Endodermal cell (in vitro differentiated cells): Measurements from ENCODE around the gene LYST. TPM values are rescaled to one million over a fixed set of nuclear protein-coding genes. Genes with fewer than 3 reads are reported as not detected.
"Not testable (repeated sequence)": the region's sequence is repeated elsewhere in the genome, so short reads cannot be mapped to it uniquely, and the experiment has no call there.

ENCODE experiments used
- DNase-seq: peaks from one replicate; pipeline ENCODE4 v3.0.0-alpha.2; 2017
- H3K27ac ChIP-seq: 2 replicates; pipeline ENCODE4 v1.5.1; 2013; ENCODE audit warnings: mild to moderate bottlenecking, low read depth, low read length, moderate library complexity
- H3K27me3 ChIP-seq: 2 replicates; pipeline ENCODE4 v1.6.1; 2013; ENCODE audit warnings: mild to moderate bottlenecking, low read length, moderate library complexity; ENCODE audit not compliant: insufficient read depth, control insufficient read depth, poor library complexity, severe bottlenecking
- H3K36me3 ChIP-seq: 2 replicates; pipeline ENCODE4 v1.7.0; 2013; ENCODE audit warnings: mild to moderate bottlenecking, low read length, moderate library complexity; ENCODE audit not compliant: control insufficient read depth, insufficient read depth
- H3K4me1 ChIP-seq: one replicate; pipeline ENCODE4 v1.7.0; 2013; ENCODE audit warnings: low read length; ENCODE audit not compliant: control insufficient read depth, insufficient read depth
- H3K4me3 ChIP-seq: 2 replicates; pipeline ENCODE4 v1.5.1; 2013; ENCODE audit warnings: mild to moderate bottlenecking, low read length, moderate library complexity
- H3K9ac ChIP-seq: 2 replicates; pipeline ENCODE4 v1.6.1; 2013; ENCODE audit warnings: mild to moderate bottlenecking, low read length, moderate library complexity; ENCODE audit not compliant: poor library complexity, severe bottlenecking; ENCODE audit errors: extremely low read depth
- H3K9me3 ChIP-seq: 2 replicates; pipeline ENCODE4 v1.6.1; 2013; ENCODE audit warnings: mild to moderate bottlenecking, low read length, moderate library complexity; ENCODE audit not compliant: control insufficient read depth
- H3K27ac Mint-ChIP-seq: 2 replicates; pipeline ENCODE4 v1.8.0; 2020; ENCODE audit warnings: mixed read lengths
- H3K27me3 Mint-ChIP-seq: 2 replicates; pipeline ENCODE4 v1.8.0; 2021; ENCODE audit warnings: mild to moderate bottlenecking, mixed read lengths; ENCODE audit not compliant: insufficient read depth
- H3K36me3 Mint-ChIP-seq: 2 replicates; pipeline ENCODE4 v1.8.0; 2020; ENCODE audit warnings: low read depth, mixed read lengths
- H3K4me1 Mint-ChIP-seq: 2 replicates; pipeline ENCODE4 v1.8.0; 2020; ENCODE audit warnings: mixed read lengths
- H3K4me3 Mint-ChIP-seq: 2 replicates; pipeline ENCODE4 v1.8.0; 2020; ENCODE audit warnings: mild to moderate bottlenecking, moderate library complexity, mixed read lengths
- H3K9me3 Mint-ChIP-seq: 2 replicates; pipeline ENCODE4 v1.8.0; 2020; ENCODE audit warnings: mild to moderate bottlenecking, mixed read lengths
- WGBS, 2 experiments: methylation state at CpG; one replicate each; pipeline versions ENCODE4 v1.1.5 to v1.1.7; 2013; ENCODE audit warnings: missing lambda C conversion rate in 2 of 2, mixed read lengths in 1 of 2; ENCODE audit not compliant: insufficient coverage in 1 of 2, insufficient read length in 1 of 2; 5-methylcytosine and 5-hydroxymethylcytosine counted together
- total RNA-seq, 2 donors: library from RNA; stranded (reverse); fragmentation: NEBNext Ultra II Directional in 1 of 2; extraction: Animal tissue kit (Norgen Biotek cat#: 25700) in 1 of 2; gene quantifications; 2 replicates in 1 of 2; 3 replicates in 1 of 2; pipeline ENCODE4 v1.2.1, GENCODE V29; 2021
- TF ChIP-seq, protein P1 (sequence below): fragments of 200-600 bp; sonication (generic); conservative IDR thresholded peaks from 2 replicates; pipeline ENCODE4 v1.5.0; 2021; ENCODE audit warnings: antibody characterized with exemption, mild to moderate bottlenecking

LYST gene
- total RNA-seq, 2 donors from 2014 or later, result 2.5 to 6.8 TPM

GRCh38 chr1:235642011-235642942 lies 224.4 kb downstream of the LYST start:
- Histone ChIP-seq H3K27ac (no peak overlapping the region), H3K9me3 (no peaks in the 10 kb centered on the region), H3K4me1 (peaks cover 6% of the 10 kb centered on the region), H3K36me3 (no peaks in the 10 kb centered on the region), H3K9ac (no peak overlapping the region), H3K27me3 (peaks cover 21% of the 10 kb centered on the region), H3K4me3 (no peak overlapping the region)
- Mint-ChIP-seq H3K27me3 (peaks cover 17% of the 10 kb centered on the region), H3K4me1 (peaks cover 29% of the 10 kb centered on the region), H3K27ac (peak overlapping the region; percentile 46), H3K36me3 (no peaks in the 10 kb centered on the region), H3K9me3 (no peaks in the 10 kb centered on the region), H3K4me3 (no peak overlapping the region)
- TF ChIP-seq, protein P1, sequence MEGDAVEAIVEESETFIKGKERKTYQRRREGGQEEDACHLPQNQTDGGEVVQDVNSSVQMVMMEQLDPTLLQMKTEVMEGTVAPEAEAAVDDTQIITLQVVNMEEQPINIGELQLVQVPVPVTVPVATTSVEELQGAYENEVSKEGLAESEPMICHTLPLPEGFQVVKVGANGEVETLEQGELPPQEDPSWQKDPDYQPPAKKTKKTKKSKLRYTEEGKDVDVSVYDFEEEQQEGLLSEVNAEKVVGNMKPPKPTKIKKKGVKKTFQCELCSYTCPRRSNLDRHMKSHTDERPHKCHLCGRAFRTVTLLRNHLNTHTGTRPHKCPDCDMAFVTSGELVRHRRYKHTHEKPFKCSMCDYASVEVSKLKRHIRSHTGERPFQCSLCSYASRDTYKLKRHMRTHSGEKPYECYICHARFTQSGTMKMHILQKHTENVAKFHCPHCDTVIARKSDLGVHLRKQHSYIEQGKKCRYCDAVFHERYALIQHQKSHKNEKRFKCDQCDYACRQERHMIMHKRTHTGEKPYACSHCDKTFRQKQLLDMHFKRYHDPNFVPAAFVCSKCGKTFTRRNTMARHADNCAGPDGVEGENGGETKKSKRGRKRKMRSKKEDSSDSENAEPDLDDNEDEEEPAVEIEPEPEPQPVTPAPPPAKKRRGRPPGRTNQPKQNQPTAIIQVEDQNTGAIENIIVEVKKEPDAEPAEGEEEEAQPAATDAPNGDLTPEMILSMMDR, result no peak
- 67 to 75% methylated on average over 24 to 47 of the region's 47 CpGs for WGBS, 2 experiments
- peak; percentile 84 for DNase-seq

DNA sequence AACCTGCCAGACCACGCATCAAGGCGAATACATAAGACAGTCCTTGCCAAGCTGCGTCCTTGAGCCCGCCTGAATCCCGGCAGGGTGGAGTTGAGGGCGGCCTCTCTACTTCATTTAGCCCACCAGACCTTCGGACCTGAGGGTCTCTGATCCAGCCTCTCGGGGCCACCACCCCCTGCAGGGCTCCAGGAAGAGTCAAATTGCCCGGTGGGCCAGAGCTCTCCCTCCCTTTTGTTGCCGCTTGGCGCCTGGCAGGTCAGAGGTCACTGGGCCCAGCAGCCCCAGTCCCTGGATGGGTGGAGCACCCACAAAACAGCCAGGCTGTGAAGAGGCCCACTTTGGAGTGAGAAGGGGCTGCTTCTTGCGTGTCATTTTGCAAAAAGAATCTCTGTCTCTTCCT lies 226.1 kb downstream of the LYST start:
- H3K9ac ChIP-seq, result no peak overlapping the region
- H3K36me3 Mint-ChIP-seq, result no peaks in the 10 kb centered on the region
- no peaks in the 10 kb centered on the region for H3K9me3 ChIP-seq
- peaks cover 9% of the 10 kb centered on the region for H3K27me3 ChIP-seq
- no peak overlapping the region for H3K27ac Mint-ChIP-seq
- TF ChIP-seq, protein P1, result no peak
- H3K9me3 Mint-ChIP-seq, result no peaks in the 10 kb centered on the region
- no peak overlapping the region for H3K4me3 ChIP-seq
- peaks cover 6% of the 10 kb centered on the region for H3K4me1 ChIP-seq
- DNase-seq, result peak; percentile 47
- H3K36me3 ChIP-seq, result no peaks in the 10 kb centered on the region
- 82 to 94% methylated on average over 2 to 12 of the region's 12 CpGs for WGBS, 2 experiments
- H3K4me3 Mint-ChIP-seq, result no peak overlapping the region
- H3K27ac ChIP-seq, result no peak overlapping the region
- peaks cover 24% of the 10 kb centered on the region for H3K4me1 Mint-ChIP-seq
- peaks cover 14% of the 10 kb centered on the region for H3K27me3 Mint-ChIP-seq

- Histone ChIP-seq H3K9ac (no peak overlapping the region), H3K27ac (no peak overlapping the region), H3K9me3 (no peaks in the 10 kb centered on the region), H3K27me3 (peaks cover 2% of the 10 kb centered on the region), H3K36me3 (no peaks in the 10 kb centered on the region), H3K4me1 (peaks cover 6% of the 10 kb centered on the region), H3K4me3 (no peak overlapping the region)
- H3K4me3 Mint-ChIP-seq, result no peak overlapping the region
- peaks cover 23% of the 10 kb centered on the region for H3K4me1 Mint-ChIP-seq
- no peaks in the 10 kb centered on the region for H3K36me3 Mint-ChIP-seq
- TF ChIP-seq, protein P1, result no peak
- peaks cover 12% of the 10 kb centered on the region for H3K27me3 Mint-ChIP-seq
- 82 to 87% methylated on average over 6 to 14 of the region's 14 CpGs for WGBS, 2 experiments
- no peak overlapping the region for H3K27ac Mint-ChIP-seq
- DNase-seq, result peak; percentile 42
- no peaks in the 10 kb centered on the region for H3K9me3 Mint-ChIP-seq
Measured at GRCh38 chr1:235639226-235640205, 227.2 kb downstream of the LYST start.

- 100% methylated on average over 1 of the region's 2 CpGs; no CpG with 5 or more reads in 1 of the 2 experiments for WGBS, 2 experiments
- not testable (repeated sequence) for H3K27ac ChIP-seq
- H3K4me1 Mint-ChIP-seq, result peaks cover 18% of the 10 kb centered on the region
Measured at GRCh38 chr1:235638612-235639011, 228.1 kb downstream of the LYST start.

More at GRCh38 chr1:235638612-235639011, 228.1 kb downstream of the LYST start:
- H3K36me3 ChIP-seq, DNase-seq, H3K4me3 Mint-ChIP-seq, H3K27ac Mint-ChIP-seq, H3K4me3 ChIP-seq, H3K9ac ChIP-seq, H3K4me1 ChIP-seq, H3K9me3 Mint-ChIP-seq, H3K27me3 Mint-ChIP-seq, H3K36me3 Mint-ChIP-seq, H3K27me3 ChIP-seq, H3K9me3 ChIP-seq: not testable (repeated sequence)
